NCI-H510A treated with DMSO at 0.1 percent for 48 hours (cell line): ENCODE data around the gene ANO7.

ENCODE experiments used
- DNase-seq: peaks from one replicate; lab custom pipeline; 2025; lab: John Stamatoyannopoulos, UW

ANO7 gene

GRCh38 chr2:241188361-241189092, at the start of gene ANO7:
TSS of gene ANO7 (plus strand) at chr2:241188677. CDS start at chr2:241190064, 1,387 bp downstream.
- peak; percentile 22 for DNase-seq

- DNase-seq: no peak
Measured at GRCh38 chr2:241139531-241140444, 48.7 kb upstream of the ANO7 start.

GRCh38 chr2:241140445-241140840, 48.0 kb upstream of the ANO7 start:
- DNase-seq: no peak

GRCh38 chr2:241141214-241141770, 47.2 kb upstream of the ANO7 start:
- no peak for DNase-seq

DNA sequence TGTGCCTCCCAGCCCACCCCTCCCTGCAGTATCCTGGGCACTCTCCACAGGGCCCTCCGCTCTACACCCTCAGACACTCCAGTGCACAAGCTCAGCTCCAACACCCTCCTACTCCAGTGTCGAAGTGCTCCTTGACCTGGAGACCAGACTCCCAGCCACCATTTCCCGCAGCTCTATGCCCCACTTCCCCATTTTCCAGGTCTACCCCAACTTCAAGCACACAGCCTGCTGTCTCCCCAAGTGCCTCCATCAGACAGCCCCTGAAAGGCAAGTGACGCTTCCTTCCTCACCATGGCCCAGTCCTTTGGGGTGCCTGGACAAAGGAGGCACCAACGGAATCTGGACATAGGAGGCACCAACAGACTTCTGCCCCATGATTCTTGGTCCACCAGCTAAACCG, 46.4 kb upstream of the ANO7 start:
- no peak for DNase-seq

GRCh38 chr2:241142593-241142992, 45.9 kb upstream of the ANO7 start:
- no peak for DNase-seq

- no peak for DNase-seq
Measured at GRCh38 chr2:241146286-241146685, 42.2 kb upstream of the ANO7 start.

DNA sequence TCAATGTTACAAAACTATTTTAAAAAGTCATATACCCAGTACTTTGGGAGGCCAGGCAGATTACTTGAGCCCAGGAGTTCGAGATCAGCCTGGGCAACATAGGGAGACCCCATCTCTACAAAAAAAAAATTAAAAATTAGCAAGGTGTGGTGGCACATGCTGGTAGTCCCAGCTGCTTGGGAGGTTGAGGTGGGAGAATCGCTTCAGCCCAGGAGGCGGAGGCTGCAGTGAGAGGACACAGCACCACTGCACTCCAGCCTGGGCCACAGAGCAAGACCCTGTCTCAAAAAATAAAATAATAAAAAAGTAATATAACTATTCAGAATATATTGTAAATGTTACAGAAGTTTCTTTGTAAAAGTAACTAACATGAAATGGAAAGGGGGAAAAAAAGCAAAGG, 41.1 kb upstream of the ANO7 start:
- DNase-seq: no peak

DNA sequence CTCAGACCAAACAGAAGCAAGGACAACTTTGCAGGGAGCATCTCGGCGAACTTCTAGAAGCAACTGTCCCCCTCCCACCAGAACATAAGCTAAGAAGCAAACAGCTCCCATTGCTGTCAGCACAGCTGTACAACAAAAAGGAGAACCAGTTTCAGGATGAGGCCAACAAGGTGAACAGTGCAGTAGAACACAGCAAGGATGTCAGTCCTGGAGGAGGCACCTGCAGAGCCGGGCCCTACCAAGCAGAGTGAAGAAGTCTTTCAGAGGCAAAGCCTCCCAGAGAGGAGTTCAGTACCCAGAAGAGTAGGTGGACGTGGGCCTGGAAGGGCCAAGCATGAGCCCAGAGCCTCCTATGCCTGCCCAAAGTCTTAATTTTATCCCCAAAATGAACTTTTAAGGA, 40.2 kb upstream of the ANO7 start:
- DNase-seq: no peak

- DNase-seq: peak; percentile 95
Measured at GRCh38 chr2:241148891-241149674, 39.4 kb upstream of the ANO7 start, which contains the start of gene PASK. TSS of gene PASK (minus strand) at chr2:241149472. CDS start at chr2:241143032, 6,440 bp downstream.

GRCh38 chr2:241149675-241149924, 38.9 kb upstream of the ANO7 start:
- DNase-seq: no peak

DNA sequence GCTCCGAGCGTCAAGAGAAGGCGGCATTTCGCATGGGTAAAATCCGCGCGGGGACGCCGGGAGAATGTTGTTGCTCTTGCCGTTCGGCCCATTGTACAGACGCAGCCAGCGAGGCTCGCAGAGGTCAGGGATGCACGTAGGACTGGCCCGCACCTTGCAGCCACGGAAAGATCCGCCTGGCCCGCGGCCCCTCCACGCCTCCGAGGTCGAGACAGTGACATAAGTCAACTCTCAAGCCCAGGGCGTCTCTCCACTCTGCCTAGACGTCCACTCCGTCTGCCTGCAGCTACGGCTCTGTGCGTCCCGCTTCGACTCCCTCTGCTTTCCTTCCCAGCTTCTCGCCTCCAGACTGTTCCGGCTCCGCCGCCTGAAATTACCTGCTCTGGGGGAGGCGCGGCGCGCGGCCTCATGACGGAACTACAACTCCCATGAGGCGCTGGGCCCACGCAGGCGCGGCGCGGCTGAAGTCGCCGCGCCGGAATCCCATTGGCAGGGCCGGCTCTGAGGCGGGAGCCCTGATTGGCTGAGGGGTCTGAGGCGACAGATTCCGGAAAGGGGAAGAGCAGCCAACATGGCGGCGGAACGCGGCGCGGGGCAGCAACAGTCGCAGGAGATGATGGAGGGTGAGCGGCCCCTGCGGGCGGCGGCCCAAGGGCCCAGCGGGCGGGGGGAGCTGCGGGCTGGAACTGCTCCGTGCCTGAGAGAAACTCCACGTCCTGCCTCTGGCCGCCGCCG, 38.4 kb upstream of the ANO7 start, which contains the start of gene PPP1R7:
PPP1R7 (plus strand) TSS at position 543 of the 735 bp plus-strand sequence; CDS start at position 572, 29 bp downstream.
- peak; percentile 95 for DNase-seq

DNA sequence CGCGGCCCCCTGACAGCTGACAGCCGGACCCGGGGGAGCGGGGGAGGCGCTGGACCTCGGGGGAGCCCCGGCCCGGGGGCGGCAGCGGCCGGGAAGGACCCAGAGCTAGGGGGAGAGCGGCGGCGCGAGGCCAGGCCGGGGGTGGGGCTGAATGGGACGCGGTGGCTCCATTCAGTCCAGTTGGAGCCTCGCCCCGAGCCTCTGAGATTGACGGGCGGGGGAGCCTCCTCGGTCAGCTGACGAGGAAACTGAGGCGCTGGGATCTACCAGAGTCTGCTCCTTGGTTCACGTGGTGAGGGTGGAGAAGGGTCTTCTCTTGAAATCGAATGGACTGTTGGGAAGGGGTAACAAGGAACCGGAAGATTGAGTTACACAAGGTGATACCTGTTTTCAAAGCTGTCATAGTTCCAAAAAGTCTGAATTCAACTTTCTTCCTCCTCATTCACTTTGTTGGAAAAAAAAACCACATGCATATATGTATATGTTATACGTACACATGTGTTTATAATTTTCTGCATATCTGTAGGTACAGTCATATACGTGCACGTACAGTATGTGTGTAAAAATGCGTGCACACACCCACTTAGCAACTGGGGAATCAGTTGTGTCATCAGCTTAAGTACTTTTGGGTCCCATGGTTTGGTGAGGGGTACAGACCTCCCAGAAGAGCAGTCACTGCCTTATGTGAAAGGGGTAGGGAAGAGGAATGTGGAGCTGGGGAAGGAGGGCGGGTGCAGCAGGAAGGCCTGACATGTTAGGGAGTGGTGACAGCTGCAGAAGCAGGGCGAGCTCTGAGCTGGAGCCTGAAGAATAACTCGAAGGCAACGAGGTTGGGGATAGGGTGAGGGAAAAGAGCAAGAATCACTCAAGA, 37.6 kb upstream of the ANO7 start:
- DNase-seq: no peak

GRCh38 chr2:241151934-241152660, 36.4 kb upstream of the ANO7 start:
- DNase-seq: no peak

- DNase-seq: no peak
Measured at GRCh38 chr2:241153616-241154015, 34.9 kb upstream of the ANO7 start.

- DNase-seq: no peak
Measured at GRCh38 chr2:241154915-241155314, 33.6 kb upstream of the ANO7 start.

DNA sequence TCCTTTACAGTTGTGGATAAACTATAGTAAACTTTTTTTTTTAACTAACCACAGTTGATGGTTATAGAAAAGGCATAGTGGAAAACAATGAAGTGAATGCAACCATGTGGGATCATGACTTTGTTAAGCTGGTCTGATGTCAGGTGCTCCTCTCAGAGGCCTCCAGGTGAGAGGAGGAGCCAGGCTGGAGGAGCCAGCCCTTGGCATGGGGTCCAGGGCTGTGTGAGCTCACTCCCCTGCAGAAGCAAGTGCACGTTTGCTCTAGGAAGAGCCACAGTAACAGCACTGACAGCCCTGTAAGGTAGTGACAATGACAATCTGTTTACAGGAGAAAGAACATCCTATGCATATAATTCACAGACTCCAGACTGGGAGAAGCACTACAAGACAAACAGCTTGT, 32.5 kb upstream of the ANO7 start:
- no peak for DNase-seq

GRCh38 chr2:241156971-241157441, 31.5 kb upstream of the ANO7 start:
- DNase-seq: no peak

DNA sequence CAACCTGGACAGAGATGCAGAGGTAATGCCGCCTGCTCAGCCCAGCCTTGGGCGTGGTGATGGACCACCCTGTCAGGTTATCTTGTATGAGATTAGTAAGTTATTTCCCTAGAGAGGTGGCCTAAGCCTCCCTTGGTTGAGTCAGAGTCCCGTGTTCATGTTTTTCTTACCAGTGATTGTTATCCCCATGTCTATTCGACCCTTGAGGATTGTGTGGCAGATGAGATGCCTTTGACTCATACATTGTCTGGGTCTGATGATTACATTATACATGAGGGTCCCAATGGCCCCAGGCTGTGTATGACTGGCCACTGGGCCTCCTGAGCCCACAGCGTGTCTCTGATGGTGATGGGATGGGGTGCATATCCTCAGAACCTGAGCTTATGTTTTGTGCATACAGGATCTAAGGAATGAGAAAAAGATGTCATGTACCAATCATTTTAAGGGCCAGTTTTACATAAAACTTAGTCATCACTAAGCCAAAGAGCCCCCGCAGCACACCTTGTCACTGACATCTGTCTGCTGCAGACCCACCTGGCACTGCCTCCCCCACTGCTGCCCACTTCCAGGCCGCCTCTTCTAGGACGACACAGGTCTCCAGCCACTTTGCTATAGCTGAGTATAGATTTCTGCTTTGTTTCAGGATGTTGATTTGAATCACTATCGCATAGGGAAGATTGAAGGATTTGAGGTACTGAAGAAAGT, 30.5 kb upstream of the ANO7 start:
- no peak for DNase-seq
